Left colon (tissue), 2 donors: ENCODE data around the gene PCMT1. TPM values are rescaled to one million over a fixed set of nuclear protein-coding genes. Genes with fewer than 3 reads are reported as not detected.
"Not testable (repeated sequence)": the region's sequence is repeated elsewhere in the genome, so short reads cannot be mapped to it uniquely, and the experiment has no call there.

Experiments used
- ATAC-seq: fragments of 200-7000 bp; cut with Tn5 transposase; one replicate; pipeline ENCODE4 v1.9.1; 2020; ENCODE audit warnings: mild to moderate bottlenecking, moderate library complexity
- DNase-seq, 2 donors: peaks; one replicate each; pipeline ENCODE4 v3.0.0-alpha.2; 2020
- intact Hi-C, 2 donors: fragments of 100-400 bp; cut with DNase I in 1 of 2; cut with micrococcal nuclease in 1 of 2; formaldehyde crosslinking; loops; one replicate each; pipeline versions ENCODE4 v1.11.2 to v1.14.0; 2022; cut with DNase I, micrococcal nuclease
- total RNA-seq, 2 donors: library from RNA; stranded (reverse); fragmentation: NEBNext Ultra II Directional; extraction: Animal tissue kit (Norgen Biotek cat#: 25700); gene quantifications; one replicate each; pipeline ENCODE4 v1.2.1, GENCODE V29; 2021
- donor health status: DM: no; HTN: no; CAD: no.
- donor health status: DM: yes; HTN: yes; CAD: no.

Gene PCMT1
- total RNA-seq, 2 donors from 2014 or later = 52.4 to 55.9 TPM

DNA sequence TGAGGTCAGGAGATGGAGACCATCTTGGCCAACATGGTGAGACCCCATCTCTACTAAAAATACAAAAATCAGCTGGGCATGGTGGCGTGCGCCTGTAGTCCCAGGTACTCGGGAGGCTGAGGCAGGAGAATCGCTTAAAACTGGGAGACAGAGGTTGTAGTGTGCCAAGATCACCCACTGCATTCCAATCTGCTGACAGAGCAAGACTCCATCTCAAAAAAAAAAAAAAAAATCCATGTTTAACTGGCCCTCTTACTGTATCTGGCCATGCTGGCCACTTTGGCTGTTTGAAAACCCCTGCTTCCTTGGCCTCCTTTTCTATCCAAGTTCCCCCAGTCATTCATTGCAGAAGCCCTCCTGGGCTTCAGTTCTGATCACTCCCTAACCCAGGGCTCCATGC lies 94.5 kb downstream of the PCMT1 start:
- not testable (repeated sequence) for DNase-seq, ATAC-seq
- intact Hi-C loops = loop anchor here in 1 of 2 donors (10.0 kb wide), 1 partner anchor 81 kb away; the partner anchor contains the start of gene RAET1G

DNA sequence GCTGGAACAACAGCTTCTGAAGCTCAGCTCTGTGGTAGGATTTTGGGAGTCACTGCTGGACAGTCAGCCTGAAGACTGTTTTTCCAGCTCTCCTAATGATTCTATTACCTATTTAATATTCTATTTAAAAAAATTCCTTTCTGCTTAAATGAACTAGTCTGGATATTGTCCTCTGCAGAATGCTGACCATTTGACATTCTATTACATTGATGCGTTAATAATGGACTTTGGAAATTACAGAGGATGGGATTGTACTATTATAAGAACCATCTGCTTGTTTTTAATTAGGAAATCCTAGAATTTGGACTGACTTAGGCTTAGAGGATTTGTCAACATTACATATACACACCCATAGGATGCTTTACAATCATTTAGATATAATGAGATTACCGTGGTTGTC lies 94.9 kb downstream of the PCMT1 start:
- no peak for ATAC-seq
- DNase-seq = no peak
- intact Hi-C loops = loop anchor here in 1 of 2 donors (10.0 kb wide), 1 partner anchor 80 kb away; the partner anchor contains the start of gene RAET1G

DNA sequence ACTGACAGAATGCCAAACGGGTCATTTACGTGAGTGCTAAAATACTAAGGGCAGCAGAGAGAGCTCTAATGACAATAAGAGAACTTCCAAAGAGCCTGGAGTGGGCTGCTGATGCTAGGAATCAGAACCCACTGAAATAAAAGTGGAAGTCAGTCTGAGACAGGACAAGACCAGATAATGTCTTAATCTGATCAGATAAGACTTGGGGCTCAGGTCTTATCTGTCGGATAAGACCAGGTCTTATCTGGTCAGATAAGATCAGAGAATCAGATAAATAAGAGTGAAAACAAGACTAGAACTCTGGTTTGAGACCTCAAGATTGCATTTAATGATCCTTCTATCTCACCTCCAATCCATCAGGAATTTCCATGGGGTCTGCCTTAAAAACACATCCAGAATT lies 96.0 kb downstream of the PCMT1 start:
- DNase-seq = no peak
- ATAC-seq = no peak
- intact Hi-C loops = loop anchor here in 1 of 2 donors (10.0 kb wide), 1 partner anchor 79 kb away; the partner anchor contains the start of gene RAET1G

DNA sequence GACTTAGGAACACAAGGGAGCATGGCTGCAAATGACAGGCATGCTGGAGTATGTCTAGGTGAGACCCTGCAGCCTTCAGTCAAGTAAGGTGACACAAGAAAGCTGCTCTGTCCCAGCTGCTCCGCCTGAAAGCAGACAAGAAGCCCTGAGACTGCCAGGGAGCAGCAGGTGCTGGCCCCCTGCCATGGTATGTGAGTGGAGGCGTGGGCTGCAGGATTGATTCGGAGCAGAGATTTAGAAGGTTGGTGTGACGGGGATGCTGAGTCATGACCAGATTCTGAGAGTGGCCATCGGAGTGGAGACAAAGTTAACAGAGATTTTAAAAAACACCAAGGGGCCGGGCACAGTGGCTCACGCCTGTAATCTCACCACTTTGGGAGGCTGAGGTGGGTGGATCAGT lies 96.8 kb downstream of the PCMT1 start:
- DNase-seq (no peak), ATAC-seq (no peak)
- intact Hi-C loops = loop anchor here in 1 of 2 donors (10.0 kb wide), 1 partner anchor 78 kb away; the partner anchor contains the start of gene RAET1G

DNA sequence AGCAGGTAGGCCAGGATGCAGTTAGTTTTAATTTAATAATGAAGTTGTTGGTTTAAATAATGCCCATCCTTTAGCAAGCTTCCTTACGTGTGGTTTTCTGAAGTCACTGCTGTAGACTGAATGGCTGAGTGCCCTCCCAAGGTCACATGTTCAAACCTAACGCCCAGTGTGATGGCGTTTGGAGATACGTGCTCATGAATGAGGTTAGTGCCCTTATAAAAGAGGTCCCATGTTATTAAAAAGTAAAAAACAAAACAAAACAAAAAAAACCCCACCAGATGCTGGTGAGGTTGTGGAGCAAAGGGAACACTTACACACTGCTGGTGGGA lies 98.4 kb downstream of the PCMT1 start:
- DNase-seq (no peak), ATAC-seq (no peak)
- intact Hi-C loops = loop anchor here in 1 of 2 donors (10.0 kb wide), 1 partner anchor 77 kb away; the partner anchor contains the start of gene RAET1G

DNA sequence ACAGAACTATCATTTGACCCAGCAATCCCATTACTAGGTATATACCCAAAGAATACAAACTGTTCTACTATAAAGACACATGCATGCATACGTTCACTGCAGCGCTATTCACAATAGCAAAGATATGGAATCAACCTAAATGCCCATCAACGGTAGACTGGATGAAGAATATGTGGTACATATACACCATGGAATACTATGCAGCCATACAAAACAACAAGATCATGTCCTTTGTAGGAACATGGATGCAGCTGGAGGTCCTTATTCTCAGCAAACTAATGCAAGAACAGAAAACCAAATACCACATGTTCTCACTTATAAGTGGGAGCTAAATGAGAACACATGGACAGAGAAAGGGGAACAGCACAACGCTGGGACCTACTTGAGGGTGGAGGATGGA lies 98.8 kb downstream of the PCMT1 start:
- ATAC-seq, DNase-seq: not testable (repeated sequence)
- intact Hi-C loops = loop anchor here in 1 of 2 donors (10.0 kb wide), 1 partner anchor 76 kb away; the partner anchor contains the start of gene RAET1G

DNA sequence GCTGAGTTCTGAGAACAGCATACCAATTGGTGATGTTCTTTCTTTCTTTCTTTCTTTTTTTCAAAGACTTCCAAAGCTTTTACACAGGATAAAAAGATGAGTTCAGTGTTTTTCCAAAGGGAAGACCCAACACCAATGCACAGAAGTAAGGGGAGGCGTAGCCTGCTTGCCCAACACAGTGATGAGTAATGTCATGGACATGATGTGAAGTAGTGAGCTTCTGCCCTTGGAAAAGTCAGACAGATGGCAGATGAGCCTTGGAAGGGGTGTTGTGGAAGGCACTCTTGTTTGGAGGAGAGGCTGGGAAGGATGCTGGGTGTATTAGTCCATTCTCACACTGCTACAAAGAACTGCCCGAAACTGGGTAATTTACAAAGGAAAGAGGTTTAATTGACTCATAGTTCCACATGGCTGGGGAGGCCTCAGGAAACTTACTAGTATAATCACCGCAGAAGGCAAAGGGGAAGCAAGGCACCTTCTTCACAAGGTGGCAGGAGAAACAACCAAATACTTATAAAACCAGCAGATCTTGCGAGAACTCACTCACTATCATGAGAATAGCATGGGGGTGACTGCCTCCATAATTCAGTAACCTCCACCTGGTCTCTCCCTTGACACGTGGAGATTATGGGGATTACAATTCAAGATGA lies 102.0 kb downstream of the PCMT1 start:
- ATAC-seq = no peak
- intact Hi-C loops = no loop called here
- DNase-seq = no peak

DNA sequence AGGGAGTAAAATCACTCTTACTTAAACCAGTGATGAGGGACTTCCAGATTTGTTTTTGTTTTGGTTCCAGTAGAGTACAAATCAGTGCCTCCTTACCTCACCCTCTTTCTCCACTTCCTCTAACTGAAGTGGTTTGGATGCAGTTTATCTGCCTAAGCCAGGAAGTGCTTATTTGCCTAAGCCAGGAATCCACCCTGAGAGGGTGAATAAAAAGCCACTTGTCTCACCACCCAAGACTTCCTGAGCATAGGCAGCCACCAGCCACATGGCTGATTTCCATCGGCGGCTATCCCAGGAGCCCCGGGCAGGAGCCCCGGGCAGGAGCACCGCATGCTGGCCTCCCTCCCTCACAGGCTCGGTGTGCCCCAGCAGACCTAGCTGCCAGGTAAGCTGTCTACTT lies 102.6 kb downstream of the PCMT1 start:
- intact Hi-C loops = no loop called here
- peak; percentile 66 for ATAC-seq
- no peak for DNase-seq

DNA sequence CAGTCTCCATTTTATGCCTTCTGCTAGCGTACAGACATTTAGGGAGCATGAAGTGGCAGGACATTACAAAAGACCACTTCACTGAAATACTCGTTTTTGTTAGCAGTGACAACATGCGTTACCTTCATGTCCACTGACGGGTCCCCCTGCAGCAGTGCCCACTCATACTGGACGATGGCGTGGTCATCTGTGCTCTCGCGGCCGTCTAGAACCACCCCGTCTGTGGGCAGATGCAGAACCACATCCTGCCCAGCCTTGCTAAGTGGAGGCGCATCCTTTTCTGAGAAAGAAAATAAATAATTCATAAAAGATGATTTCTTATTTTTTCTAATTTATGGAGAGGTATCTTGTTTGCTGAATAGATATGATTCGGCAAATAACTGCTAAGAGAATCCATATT lies 103.3 kb downstream of the PCMT1 start:
- DNase-seq = no peak
- intact Hi-C loops = no loop called here
- no peak for ATAC-seq

DNA sequence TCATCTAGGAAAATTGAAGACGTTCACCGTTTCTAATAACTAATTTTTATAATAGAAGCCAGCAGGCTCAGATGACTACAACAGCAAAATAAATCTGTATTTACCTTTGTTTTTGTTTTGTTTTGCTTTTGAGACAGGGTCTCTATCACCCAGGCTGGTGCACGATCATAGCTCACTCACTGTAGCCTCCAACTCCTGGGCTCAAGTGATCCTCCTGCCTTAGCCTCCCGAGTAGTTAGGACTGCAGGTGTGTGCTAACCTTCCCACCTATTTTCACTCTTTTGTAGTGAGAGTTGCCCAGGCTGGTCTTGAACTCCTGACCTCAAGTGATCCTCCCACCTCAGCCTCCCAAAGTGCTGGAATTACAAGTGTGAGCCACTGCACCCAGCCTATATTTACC lies 104.5 kb downstream of the PCMT1 start:
- ATAC-seq, DNase-seq, intact Hi-C loops: not testable (repeated sequence)

DNA sequence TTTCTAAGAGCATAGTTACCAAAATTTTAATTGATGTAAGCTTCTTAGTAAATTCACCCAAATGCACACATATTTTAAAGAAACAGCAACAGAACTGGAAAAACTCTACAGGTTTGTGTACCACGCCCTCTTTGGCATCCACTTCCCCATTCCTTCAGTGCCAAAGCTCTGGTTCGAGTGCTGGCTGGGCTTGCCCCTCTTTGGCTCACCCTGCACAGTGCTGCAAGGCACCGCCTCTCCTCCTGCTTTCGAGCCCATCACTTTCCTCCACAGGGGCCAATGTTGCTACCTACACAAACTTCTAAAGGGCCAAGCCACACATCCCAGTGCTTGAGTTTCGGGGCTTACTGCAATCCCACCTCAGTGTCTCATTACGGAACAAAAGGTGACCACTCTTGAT lies 105.0 kb downstream of the PCMT1 start:
- no peak for DNase-seq
- intact Hi-C loops = no loop called here
- ATAC-seq = peak; percentile 35

DNA sequence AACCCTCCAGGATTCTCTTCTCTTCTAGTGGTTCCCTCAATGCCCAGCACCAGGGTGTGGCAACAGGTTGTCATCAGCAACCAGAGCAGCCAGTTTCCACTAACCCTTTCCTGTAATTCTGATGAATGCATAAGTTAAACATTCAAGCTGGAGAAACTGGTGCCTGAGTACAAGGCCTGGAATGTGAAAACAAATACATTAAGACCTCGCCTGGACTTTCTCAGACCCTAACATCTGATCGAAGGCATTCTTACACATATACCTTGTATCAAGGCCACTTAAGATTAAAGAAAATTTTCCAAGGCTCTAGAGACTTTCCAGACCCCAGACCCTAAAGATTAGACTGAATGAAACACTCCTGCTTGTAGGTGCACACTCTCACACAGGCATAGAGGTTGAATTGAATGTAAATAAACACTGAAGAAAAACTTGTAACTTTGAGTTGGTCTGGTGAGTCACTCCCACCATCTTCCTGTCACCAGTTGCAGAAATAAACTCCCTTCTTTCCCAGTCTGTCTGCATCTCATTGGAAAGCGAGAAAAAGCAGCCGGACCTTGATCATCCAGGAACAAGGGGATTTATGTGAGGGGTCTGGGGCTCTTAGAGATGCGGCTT lies 105.6 kb downstream of the PCMT1 start:
- intact Hi-C loops = no loop called here
- ATAC-seq = peak; percentile 54
- no peak for DNase-seq

DNA sequence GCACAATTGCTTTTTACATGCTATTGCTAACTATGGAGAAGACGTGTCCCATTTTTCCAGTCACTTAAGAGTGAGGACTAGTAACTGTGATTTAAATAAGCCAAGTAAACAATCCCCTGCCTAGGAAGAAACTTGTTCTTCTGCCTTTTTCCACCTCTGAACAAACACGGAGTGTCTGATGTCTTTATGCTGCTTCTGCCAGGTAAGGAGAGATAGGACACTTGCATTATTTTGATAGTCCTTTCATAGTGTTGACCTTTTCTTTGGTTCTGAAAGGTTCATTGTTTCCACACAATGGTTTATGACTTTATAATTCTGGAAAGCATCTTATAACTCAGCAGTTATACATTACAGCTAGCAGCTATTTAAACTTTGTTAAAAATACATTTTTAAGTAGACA lies 106.2 kb downstream of the PCMT1 start:
- ATAC-seq (peak; percentile 76), DNase-seq (no peak)
- intact Hi-C loops = no loop called here

DNA sequence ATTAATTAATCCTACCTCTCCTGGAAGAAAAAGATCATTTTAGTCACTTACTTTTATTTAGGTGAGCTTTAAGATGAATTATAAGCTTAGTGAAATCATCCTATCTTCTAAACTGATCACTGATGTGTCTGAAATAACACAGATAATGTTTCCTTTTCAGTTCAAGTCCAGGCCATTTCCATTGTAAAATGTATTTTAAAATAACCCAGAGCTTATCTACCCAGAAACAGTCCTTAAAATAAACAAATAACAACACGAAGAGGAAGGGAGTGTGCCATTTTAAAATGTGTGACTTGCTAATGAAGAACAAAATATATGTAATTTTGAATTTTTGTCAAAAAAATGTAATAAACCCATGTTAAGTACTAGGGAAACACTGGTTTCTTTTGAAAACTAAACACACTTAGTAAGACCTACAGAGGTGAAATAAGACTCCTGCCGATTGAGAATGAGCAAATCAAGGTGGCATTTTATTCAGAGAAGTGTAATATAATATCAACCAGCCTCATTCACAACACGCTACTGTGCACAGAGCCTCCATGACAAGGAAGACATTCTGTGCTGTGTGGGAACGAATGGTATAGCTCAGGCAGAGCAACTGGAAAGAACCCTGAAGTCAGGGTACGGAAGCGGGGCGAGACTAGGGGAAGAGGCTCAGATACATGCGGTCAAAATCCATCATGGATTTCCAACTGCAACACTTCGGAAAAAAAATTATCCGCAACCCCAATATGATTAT lies 106.9 kb downstream of the PCMT1 start:
- intact Hi-C loops = no loop called here
- DNase-seq = no peak
- ATAC-seq = no peak

DNA sequence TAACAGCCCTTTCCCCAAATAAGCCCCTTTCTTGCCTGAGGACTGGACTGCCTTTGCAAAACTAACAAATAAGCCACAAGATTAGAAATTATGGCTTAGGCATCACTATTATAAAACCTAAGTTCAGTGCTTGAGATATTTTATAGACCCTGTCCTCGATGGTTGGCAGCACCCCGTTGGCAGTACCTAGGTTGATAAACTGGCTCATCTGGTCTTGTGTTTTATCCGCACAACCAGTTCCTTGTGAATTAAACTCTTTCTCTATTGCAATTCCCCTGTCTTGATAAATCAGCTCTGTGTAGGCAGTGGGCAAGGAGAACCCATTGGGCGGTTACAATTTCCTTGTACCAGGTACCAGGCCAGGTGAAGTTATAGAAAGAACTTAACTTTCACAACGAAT lies 108.0 kb downstream of the PCMT1 start:
- intact Hi-C loops = no loop called here
- ATAC-seq (no peak), DNase-seq (no peak)

DNA sequence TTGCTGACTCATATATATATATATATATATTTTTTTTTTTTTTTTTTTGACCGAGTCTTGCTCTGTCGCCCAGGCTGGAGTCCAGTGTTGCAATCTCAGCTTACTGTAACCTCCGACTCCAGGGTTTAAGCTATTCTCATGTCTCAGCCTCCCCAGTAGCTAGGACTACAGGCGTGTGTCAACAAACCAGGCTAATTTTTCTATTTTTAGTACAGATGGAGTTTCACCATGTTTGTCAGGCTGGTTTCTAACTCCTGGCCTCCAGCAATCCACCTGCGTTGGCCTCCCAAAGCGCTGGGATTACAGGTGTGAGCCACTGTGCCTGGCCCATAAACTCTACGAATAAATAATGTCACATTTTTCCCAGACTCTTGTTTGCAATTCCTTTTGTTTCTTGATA lies 109.8 kb downstream of the PCMT1 start:
- ATAC-seq (no peak), DNase-seq (no peak)
- intact Hi-C loops = no loop called here

DNA sequence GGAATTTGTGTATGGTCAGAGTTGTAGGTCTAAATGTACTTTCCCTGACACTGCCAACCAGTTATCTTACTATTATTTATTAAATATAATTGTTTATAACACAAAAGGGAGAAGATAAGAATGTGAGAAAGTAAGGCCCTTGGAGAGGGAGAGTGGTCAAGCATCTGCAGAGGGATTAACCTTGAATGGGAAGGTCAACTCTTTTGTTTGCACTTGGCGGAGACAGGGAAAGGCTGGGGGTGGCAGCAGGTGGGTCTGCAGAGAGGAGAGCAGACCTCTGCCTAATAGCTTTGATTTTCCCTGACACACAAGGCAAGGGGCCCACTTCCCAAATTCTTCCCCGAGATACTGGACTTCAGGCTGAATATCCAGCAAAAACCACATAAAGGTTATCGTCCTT lies 110.4 kb downstream of the PCMT1 start:
- intact Hi-C loops = no loop called here
- ATAC-seq (no peak), DNase-seq (no peak)

DNA sequence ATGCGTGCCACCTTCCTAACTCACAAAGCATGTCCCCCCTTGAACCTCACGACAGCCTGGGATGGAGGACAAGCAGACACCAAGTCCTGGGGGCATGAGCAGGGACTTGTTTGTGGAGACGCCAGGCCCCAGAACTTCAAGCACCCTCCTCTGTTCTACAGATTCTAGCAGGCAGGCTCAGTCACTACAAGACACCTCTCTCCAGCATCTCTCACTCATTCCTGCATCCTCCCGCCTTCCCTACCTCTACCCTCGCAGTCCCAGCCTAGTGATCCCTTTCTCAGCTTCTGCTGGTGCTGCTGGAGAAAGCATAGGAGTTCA lies 110.9 kb downstream of the PCMT1 start:
- DNase-seq (no peak), ATAC-seq (no peak)
- intact Hi-C loops = no loop called here
